ENCODE data around the gene GTPBP3. TPM values are rescaled to one million over a fixed set of nuclear protein-coding genes. Genes with fewer than 3 reads are reported as not detected.
"Not testable (repeated sequence)": the region's sequence is repeated elsewhere in the genome, so short reads cannot be mapped to it uniquely, and the experiment has no call there.

The GTPBP3 gene
- total RNA-seq, 1 donor from 2014 or later: 256 TPM

DNA sequence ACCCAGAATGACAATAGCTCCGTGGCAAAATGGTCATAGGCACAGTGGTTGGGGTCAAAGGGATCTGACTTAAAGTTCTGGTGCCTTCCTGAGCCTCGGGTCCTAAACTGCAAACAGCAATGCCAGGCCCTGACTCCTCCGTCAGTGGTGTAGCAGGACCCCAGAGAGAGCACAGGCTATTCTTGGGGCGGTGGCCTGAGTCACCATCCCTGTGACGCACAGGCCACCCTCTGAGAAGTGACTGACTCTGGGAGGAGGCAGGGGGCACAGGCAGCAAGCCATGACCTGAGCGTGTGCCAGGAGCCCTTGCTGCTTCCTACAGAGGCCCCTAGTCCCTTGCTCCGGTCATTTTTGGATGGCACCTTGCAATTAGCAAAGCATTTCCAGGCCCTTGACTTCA, 21.0 kb downstream of the GTPBP3 start:
- intact Hi-C loops (cut with DNase I): no loop called here
- TF ChIP-seq, protein P1, sequence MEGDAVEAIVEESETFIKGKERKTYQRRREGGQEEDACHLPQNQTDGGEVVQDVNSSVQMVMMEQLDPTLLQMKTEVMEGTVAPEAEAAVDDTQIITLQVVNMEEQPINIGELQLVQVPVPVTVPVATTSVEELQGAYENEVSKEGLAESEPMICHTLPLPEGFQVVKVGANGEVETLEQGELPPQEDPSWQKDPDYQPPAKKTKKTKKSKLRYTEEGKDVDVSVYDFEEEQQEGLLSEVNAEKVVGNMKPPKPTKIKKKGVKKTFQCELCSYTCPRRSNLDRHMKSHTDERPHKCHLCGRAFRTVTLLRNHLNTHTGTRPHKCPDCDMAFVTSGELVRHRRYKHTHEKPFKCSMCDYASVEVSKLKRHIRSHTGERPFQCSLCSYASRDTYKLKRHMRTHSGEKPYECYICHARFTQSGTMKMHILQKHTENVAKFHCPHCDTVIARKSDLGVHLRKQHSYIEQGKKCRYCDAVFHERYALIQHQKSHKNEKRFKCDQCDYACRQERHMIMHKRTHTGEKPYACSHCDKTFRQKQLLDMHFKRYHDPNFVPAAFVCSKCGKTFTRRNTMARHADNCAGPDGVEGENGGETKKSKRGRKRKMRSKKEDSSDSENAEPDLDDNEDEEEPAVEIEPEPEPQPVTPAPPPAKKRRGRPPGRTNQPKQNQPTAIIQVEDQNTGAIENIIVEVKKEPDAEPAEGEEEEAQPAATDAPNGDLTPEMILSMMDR (IDR thresholded peaks at IDR 0.05): no peak
- H3K27me3 ChIP-seq: no peaks in the 10 kb centered on the region
- H3K4me3 ChIP-seq: no peak overlapping the region
- no peaks in the 10 kb centered on the region for H3K36me3 ChIP-seq
- H3K27ac ChIP-seq: no peak overlapping the region
- H3K4me1 ChIP-seq: no peaks in the 10 kb centered on the region
- DNase-seq (ENCODE audit: low spot score in 2 of 2): peak in 1 of 2 donors; percentile 82
- no peaks in the 10 kb centered on the region for H3K9me3 ChIP-seq

DNA sequence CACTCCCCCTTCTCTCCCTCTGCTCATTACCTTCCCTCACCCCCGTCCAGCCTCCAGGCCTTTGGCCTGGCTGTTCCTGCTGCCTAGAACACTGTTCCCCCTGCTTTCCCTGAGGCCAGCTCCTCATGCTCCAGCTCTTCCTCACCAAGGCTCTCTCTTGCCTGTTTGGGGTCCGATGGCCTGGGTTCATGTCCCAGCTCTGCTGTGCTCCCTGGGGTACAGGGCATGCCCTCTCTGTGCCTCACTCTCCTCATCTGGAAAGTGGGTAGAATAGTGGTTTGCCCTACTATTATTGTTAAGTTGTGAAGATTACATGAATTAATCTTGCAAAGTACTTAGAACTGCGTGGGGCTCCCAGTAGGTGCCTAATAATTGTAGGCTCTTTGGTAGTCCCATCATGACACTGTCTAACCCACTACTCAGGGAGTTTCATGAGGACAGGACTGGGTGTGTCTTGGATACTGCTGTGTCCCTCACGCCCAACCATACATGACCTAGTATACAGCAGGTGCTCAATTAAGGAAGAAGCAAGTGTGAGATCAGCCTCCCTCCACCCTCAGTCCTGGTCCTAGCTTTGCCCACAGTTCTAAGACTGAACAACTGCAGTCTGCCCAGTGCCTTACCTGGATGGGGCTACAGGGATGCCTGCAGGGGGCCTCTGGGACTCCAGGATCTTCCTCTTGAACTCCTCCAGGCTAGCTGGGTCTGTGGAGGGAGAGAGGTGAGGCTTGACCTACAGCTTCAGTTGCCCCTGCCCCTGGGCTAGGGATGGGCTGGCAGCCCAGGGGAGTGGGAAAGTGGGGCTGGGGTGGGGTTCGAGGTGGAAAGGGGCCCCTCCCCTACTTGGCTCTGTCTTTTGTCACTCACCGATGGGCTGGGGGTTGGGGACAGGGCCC, 22.8 kb downstream of the GTPBP3 start:
- DNase-seq (ENCODE audit: low spot score in 2 of 2): no peak
- Histone ChIP-seq H3K27ac (no peak overlapping the region), H3K36me3 (no peaks in the 10 kb centered on the region), H3K9me3 (no peaks in the 10 kb centered on the region), H3K4me3 (no peak overlapping the region), H3K4me1 (no peaks in the 10 kb centered on the region), H3K27me3 (no peaks in the 10 kb centered on the region)
- TF ChIP-seq, protein P1 (IDR thresholded peaks at IDR 0.05): no peak
- intact Hi-C loops (cut with DNase I): no loop called here

DNA sequence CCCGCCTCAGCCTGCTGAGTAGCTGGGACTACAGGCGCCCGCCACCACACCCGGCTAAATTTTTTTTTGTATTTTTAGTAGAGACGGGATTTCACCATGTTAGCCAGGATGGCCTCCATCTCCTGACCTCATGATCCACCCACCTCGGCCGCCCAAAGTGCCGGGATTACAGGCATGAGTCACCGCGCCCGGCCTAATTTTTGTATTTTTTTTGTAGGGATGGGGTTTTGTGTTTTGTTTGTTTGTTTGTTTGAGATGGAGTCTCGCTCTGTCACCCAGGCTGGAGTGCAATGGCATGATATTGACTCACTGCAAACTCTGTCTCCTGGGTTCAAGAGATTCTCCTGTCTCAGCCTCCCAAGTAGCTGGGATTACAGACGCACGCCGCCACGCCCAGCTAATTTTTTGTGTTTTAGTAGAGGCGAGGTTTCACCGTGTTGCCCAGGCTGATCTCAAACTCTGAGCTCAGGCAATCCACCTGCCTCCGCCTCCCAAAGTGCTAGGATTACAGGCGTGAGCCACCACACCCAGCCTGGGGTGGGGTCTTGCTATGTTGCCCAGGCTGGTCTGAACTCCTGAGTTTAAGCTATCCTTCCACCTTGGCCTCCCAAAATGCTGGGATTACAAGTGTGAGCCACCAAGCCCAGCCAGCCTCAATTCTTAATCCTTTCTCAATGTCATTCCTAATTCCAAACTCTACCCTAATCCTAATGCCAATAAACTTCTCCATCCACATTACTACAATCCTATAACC, 26.7 kb downstream of the GTPBP3 start:
- H3K4me1 ChIP-seq; H3K27ac ChIP-seq; H3K27me3 ChIP-seq; H3K36me3 ChIP-seq; H3K9me3 ChIP-seq; H3K4me3 ChIP-seq; DNase-seq (ENCODE audit: low spot score in 2 of 2); intact Hi-C loops (cut with DNase I): not testable (repeated sequence)

DNA sequence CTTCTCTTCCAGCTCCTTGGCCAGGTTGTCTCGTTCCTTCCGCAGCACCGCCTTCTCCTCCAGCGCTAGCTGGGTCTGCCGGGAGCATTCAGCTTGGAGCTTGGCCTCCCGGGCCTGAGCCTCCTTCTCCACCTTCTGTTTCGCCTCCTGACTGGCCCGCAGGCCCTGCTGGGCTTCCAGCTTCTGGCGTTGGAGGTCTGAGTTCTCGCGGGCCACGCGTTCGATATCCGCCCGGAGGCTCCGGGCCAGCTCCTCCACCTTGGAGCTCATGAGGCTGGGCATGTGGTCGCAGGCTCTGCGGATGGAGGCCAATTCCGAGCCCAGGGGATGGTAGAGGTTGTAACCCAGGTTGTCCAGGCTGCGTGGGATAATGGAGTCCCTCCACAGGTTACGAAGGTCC, 28.0 kb downstream of the GTPBP3 start:
- no peaks in the 10 kb centered on the region for H3K36me3 ChIP-seq
- H3K9me3 ChIP-seq: no peaks in the 10 kb centered on the region
- no peaks in the 10 kb centered on the region for H3K27me3 ChIP-seq
- TF ChIP-seq, protein P1 (IDR thresholded peaks at IDR 0.05): no peak
- no peak overlapping the region for H3K27ac ChIP-seq
- H3K4me1 ChIP-seq: no peaks in the 10 kb centered on the region
- intact Hi-C loops (cut with DNase I): no loop called here
- H3K4me3 ChIP-seq: no peak overlapping the region
- no peak for DNase-seq (ENCODE audit: low spot score in 2 of 2)

DNA sequence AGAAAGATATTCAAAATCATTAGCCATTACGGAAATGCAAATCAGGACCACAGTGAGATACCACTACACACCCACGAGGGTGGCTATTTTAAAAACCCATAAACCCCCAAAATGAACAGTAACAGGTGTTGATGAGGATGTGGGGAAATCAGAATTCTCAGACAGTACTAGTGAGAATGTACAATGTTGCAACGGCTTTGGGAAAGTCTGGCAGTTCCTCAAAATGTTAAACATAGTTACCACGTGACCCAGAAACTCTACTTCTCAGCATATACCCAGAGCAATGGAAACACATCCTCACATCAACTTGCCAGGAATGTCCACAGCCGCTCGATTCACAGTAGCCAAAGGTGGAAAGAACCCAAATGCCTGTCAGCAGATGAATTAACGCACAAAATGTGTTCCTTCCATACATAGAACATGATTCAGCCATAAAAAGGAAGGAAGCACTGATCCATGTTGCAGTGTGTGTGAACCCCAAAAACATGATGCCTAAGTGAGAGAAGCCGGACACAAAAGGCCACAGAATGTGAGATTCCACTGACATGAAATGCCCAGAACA, 32.8 kb downstream of the GTPBP3 start:
- peak in 1 of 2 donors; percentile 68 for DNase-seq (ENCODE audit: low spot score in 2 of 2)
- Histone ChIP-seq H3K4me3 (no peak overlapping the region), H3K4me1 (no peaks in the 10 kb centered on the region), H3K27me3 (no peaks in the 10 kb centered on the region), H3K36me3 (no peaks in the 10 kb centered on the region), H3K9me3 (no peaks in the 10 kb centered on the region), H3K27ac (peak overlapping the region in 1 of 2 donors; percentile 33)
- TF ChIP-seq, protein P1 (IDR thresholded peaks at IDR 0.05): no peak
- intact Hi-C loops (cut with DNase I): no loop called here
